PC-3 (cell line): ENCODE data around the gene PPP1CC.

Experiments used
- CTCF ChIP-seq: fragments of 300-600 bp; sonication (generic); conservative IDR thresholded peaks from 2 replicates; pipeline ENCODE4 v1.5.1; 2017; ENCODE audit warnings: antibody characterized with exemption, low read depth, mild to moderate bottlenecking, low read length
- EZH2 ChIP-seq: fragments of 300-600 bp; sonication (generic); IDR thresholded peaks from one replicate; pipeline ENCODE4 v1.6.1; 2017; ENCODE audit warnings: antibody characterized with exemption, mild to moderate bottlenecking, low read length; ENCODE audit not compliant: unreplicated experiment

- TF ChIP-seq CTCF, result no peak
- no peak for TF ChIP-seq EZH2
These were observed 55.1 kb downstream of the PPP1CC start for GRCh38 chr12:110687396-110688169.
